ENCODE results near the gene TNNC1. TPM values are rescaled to one million over a fixed set of nuclear protein-coding genes. Genes with fewer than 3 reads are reported as not detected.

TNNC1 gene
- polyA plus RNA-seq, 3 donors, result not detected

- no peak overlapping the region for H3K4me3 Mint-ChIP-seq
- no peak overlapping the region for H3K27ac Mint-ChIP-seq
- H3K4me1 Mint-ChIP-seq, result peaks cover 19% of the 10 kb centered on the region
- no peak overlapping the region for H3K27ac ChIP-seq (ENCODE audit: low read depth in 1 of 2, low read length in 2 of 2)
- H3K27me3 Mint-ChIP-seq (ENCODE audit: low read depth in 3 of 3), result peaks cover 0 to 7% (median 4%) of the 10 kb centered on the region in 3 donors
- no peaks in the 10 kb centered on the region for H4K20me1 ChIP-seq (ENCODE audit: insufficient read depth, low read length)
- no peak overlapping the region for H2AFZ ChIP-seq (ENCODE audit: insufficient read depth, low read depth, low read length, poor library complexity, severe bottlenecking)
- no peak overlapping the region for H3K9ac ChIP-seq (ENCODE audit: insufficient read depth, low read length, poor library complexity, severe bottlenecking)
- H3K36me3 Mint-ChIP-seq, result no peaks in the 10 kb centered on the region
- WGBS (ENCODE audit: insufficient coverage), result 91% methylated on average over 3 of the region's 9 CpGs
- no peaks in the 10 kb centered on the region for H3K9me3 Mint-ChIP-seq
- intact Hi-C loops (cut with micrococcal nuclease), result no loop called here
- no peak for TF ChIP-seq CTCF (IDR thresholded peaks at IDR 0.05)
- H3K36me3 ChIP-seq (replicated peaks in 1 of 2; ENCODE audit: control insufficient read depth in 1 of 2, insufficient read depth in 2 of 2, low read length in 2 of 2), result no peaks in the 10 kb centered on the region
- no peaks in the 10 kb centered on the region for H3K27me3 ChIP-seq (ENCODE audit: control insufficient read depth in 2 of 2, insufficient read depth in 2 of 2, low read length in 2 of 2)
- H3K79me2 ChIP-seq (ENCODE audit: insufficient read depth, low read length), result no peaks in the 10 kb centered on the region
- H3K4me2 ChIP-seq (replicated peaks; ENCODE audit: extremely low read depth, low read length, poor library complexity, severe bottlenecking), result no peak overlapping the region
- H3K9me3 ChIP-seq (replicated peaks in 1 of 2; ENCODE audit: control insufficient read depth in 1 of 2, insufficient read depth in 1 of 2, low read length in 2 of 2), result no peaks in the 10 kb centered on the region
- H3K4me1 ChIP-seq (ENCODE audit: control insufficient read depth in 1 of 2, insufficient read depth in 2 of 2, low read length in 2 of 2), result peaks cover 17 to 19% of the 10 kb centered on the region in 2 donors
- no peak overlapping the region for H3K4me3 ChIP-seq (replicated peaks in 1 of 3; ENCODE audit: low read depth in 2 of 3, low read length in 3 of 3)
- no peak for DNase-seq
Measured at GRCh38 chr3:52438579-52439425, 15.0 kb downstream of the TNNC1 start.

- no peak overlapping the region for H3K9ac ChIP-seq (ENCODE audit: insufficient read depth, low read length, poor library complexity, severe bottlenecking)
- Mint-ChIP-seq H3K9me3 (no peaks in the 10 kb centered on the region), H3K4me3 (no peak overlapping the region), H3K36me3 (no peaks in the 10 kb centered on the region), H3K27me3 (ENCODE audit: low read depth in 3 of 3) (peaks cover 0 to 7% (median 3%) of the 10 kb centered on the region in 3 donors), H3K27ac (no peak overlapping the region), H3K4me1 (peaks cover 26% of the 10 kb centered on the region)
- no peaks in the 10 kb centered on the region for H3K9me3 ChIP-seq (replicated peaks in 1 of 2; ENCODE audit: control insufficient read depth in 1 of 2, insufficient read depth in 1 of 2, low read length in 2 of 2)
- H3K4me3 ChIP-seq (replicated peaks in 1 of 3; ENCODE audit: low read depth in 2 of 3, low read length in 3 of 3), result no peak overlapping the region
- no peaks in the 10 kb centered on the region for H3K79me2 ChIP-seq (ENCODE audit: insufficient read depth, low read length)
- intact Hi-C loops (cut with micrococcal nuclease), result no loop called here
- H3K4me1 ChIP-seq (ENCODE audit: control insufficient read depth in 1 of 2, insufficient read depth in 2 of 2, low read length in 2 of 2), result peaks cover 24 to 27% of the 10 kb centered on the region in 2 donors
- H3K27me3 ChIP-seq (ENCODE audit: control insufficient read depth in 2 of 2, insufficient read depth in 2 of 2, low read length in 2 of 2), result no peaks in the 10 kb centered on the region
- no peaks in the 10 kb centered on the region for H4K20me1 ChIP-seq (ENCODE audit: insufficient read depth, low read length)
- no peaks in the 10 kb centered on the region for H3K36me3 ChIP-seq (replicated peaks in 1 of 2; ENCODE audit: control insufficient read depth in 1 of 2, insufficient read depth in 2 of 2, low read length in 2 of 2)
- H2AFZ ChIP-seq (ENCODE audit: insufficient read depth, low read depth, low read length, poor library complexity, severe bottlenecking), result no peak overlapping the region
- WGBS (ENCODE audit: insufficient coverage), result 100% methylated on average over 3 of the region's 6 CpGs
- no peak overlapping the region for H3K27ac ChIP-seq (ENCODE audit: low read depth in 1 of 2, low read length in 2 of 2)
- no peak for TF ChIP-seq CTCF (IDR thresholded peaks at IDR 0.05)
- H3K4me2 ChIP-seq (replicated peaks; ENCODE audit: extremely low read depth, low read length, poor library complexity, severe bottlenecking), result no peak overlapping the region
- DNase-seq, result no peak
Measured at GRCh38 chr3:52438104-52438376, 15.8 kb downstream of the TNNC1 start.
